Breast epithelium (tissue), 4 donors: ENCODE measurements around the gene LIM2. TPM values are rescaled to one million over a fixed set of nuclear protein-coding genes. Genes with fewer than 3 reads are reported as not detected.
A peak's percentile ranks its signal among the peaks of the same experiment; 100 is the strongest.

ENCODE experiments used
- DNase-seq, 2 donors: peaks; one replicate each; pipeline ENCODE4 v3.0.0-alpha.2; 2019; ENCODE audit warnings: low spot score in 2 of 2
- H3K27ac ChIP-seq, 2 donors: fragments of 200-600 bp; sonication (generic) in 1 of 2; one replicate each; pipeline ENCODE4 v1.5.1; 2016 to 2019; ENCODE audit warnings: mild to moderate bottlenecking in 1 of 2
- H3K27me3 ChIP-seq, 2 donors: fragments of 200-600 bp; sonication (generic) in 1 of 2; one replicate each; pipeline versions ENCODE4 v1.5.1 to v1.6.0; 2017 to 2019; ENCODE audit warnings: control low read depth in 1 of 2, mild to moderate bottlenecking in 1 of 2
- H3K36me3 ChIP-seq: fragments of 200-600 bp; one replicate; pipeline ENCODE4 v1.5.1; 2019
- H3K4me1 ChIP-seq, 2 donors: fragments of 200-600 bp; sonication (generic); one replicate each; pipeline ENCODE4 v1.5.1; 2016 to 2019; ENCODE audit warnings: control low read depth in 1 of 2
- H3K4me3 ChIP-seq, 3 donors: fragments of 200-600 bp; sonication (generic); 1 replicate in 2 of 3; 2 replicates in 1 of 3; pipeline ENCODE4 v1.5.1; 2016 to 2019; ENCODE audit warnings: mild to moderate bottlenecking in 3 of 3, moderate library complexity in 2 of 3
- H3K9me3 ChIP-seq, 2 donors: fragments of 200-600 bp; sonication (generic) in 1 of 2; one replicate each; pipeline ENCODE4 v1.5.1; 2016 to 2019; ENCODE audit warnings: control low read depth in 1 of 2
- POLR2A ChIP-seq: fragments of 450-650 bp; IDR thresholded peaks from one replicate; pipeline ENCODE4 v1.6.1; 2016; ENCODE audit warnings: antibody characterized with exemption, mild to moderate bottlenecking, moderate library complexity
- POLR2AphosphoS5 ChIP-seq, 3 donors: sonication (generic); formaldehyde crosslinking; IDR thresholded peaks; one replicate each; pipeline ENCODE4 v1.6.1; 2017; ENCODE audit warnings: antibody characterized with exemption in 3 of 3
- intact Hi-C: fragments of 100-400 bp; cut with DNase I; formaldehyde crosslinking; loops from one replicate; pipeline ENCODE4 v1.15.1; 2023; ENCODE audit warnings: low total_unique reads
- total RNA-seq, 3 donors: library from RNA; depleted of rRNA; stranded (reverse); fragments of >200 nt; gene quantifications; one replicate each; pipeline ENCODE4 v1.1.0, GENCODE V29; 2016
- TF ChIP-seq, protein P1 (sequence below), 3 donors: fragments of 450-650 bp; IDR thresholded peaks; one replicate each; pipeline ENCODE4 v1.5.1; 2016 to 2017; ENCODE audit warnings: antibody characterized with exemption in 3 of 3, mild to moderate bottlenecking in 3 of 3, moderate library complexity in 3 of 3

The LIM2 gene
- total RNA-seq, 3 donors from 2014 or later = not detected

DNA sequence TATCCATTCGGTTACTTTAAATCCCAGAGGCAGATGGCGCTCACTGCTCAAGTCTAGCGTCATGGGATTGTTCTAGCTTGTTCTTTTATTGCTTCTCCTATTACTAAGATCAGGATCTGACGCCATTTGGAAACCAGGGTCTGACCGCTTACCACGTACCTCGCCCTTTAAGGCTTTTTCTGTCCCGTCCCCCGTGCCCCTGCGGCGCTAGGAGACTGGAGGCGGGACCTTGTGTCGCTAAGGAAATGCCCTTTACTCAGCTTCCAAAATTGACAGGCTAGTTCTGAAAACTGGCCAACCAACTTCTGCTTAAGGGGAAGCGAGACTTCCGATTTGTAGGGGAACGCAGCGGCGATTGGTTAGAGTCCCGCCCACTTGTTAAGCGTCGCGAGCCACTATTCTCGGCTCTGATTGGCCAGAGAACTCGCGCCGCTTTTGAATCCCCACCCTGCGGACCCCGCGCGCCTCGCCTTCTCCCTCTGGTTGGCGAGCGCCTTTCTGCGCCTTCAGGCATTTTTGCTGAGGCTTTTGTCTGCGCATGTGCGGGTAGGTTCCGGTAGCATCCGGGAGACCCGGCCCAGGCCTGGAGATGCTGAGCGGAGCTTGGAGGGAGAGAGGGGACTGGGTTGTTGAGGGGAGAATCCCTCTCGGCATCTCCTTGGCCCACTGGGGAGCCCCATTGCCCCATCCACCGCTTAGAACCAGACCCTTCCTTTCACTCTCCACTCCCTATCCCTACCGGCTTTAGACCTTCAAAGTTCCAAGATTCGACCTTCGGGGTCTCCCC, 6.5 kb upstream of the LIM2 start:
- no peaks in the 10 kb centered on the region for H3K36me3 ChIP-seq
- TF ChIP-seq POLR2A = no peak
- TF ChIP-seq POLR2AphosphoS5 (IDR thresholded peaks at IDR 0.05) = peak; percentile 19 to 25 (median 23)
- no peaks in the 10 kb centered on the region for H3K27me3 ChIP-seq
- H3K9me3 ChIP-seq = no peaks in the 10 kb centered on the region
- intact Hi-C loops = no loop called here
- no peaks in the 10 kb centered on the region for H3K4me1 ChIP-seq
- peak overlapping the region; percentile 79 to 86 for H3K27ac ChIP-seq
- H3K4me3 ChIP-seq = peak overlapping the region; percentile 26 to 67 (median 49)
- DNase-seq = peak; percentile 87 to 94

DNA sequence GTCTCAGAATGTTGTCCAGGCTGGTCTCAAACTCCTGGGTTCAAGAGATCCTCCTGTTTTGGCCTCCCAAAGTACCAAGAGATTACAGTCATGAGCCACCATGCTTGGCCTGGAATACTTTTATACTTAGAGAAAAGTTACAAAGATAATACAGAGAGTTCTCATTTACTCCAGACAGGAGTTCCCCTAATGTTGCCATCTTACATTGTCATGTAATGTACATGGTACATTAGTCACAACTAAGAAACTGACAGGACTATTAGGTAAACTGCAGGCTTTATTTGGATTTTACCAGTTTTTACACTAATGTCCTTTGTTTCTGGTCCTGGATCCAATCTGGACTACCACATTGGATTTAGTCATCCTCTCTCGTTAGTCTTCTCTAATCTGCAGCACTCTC, 4.9 kb upstream of the LIM2 start:
- H3K27me3 ChIP-seq = no peaks in the 10 kb centered on the region

DNA sequence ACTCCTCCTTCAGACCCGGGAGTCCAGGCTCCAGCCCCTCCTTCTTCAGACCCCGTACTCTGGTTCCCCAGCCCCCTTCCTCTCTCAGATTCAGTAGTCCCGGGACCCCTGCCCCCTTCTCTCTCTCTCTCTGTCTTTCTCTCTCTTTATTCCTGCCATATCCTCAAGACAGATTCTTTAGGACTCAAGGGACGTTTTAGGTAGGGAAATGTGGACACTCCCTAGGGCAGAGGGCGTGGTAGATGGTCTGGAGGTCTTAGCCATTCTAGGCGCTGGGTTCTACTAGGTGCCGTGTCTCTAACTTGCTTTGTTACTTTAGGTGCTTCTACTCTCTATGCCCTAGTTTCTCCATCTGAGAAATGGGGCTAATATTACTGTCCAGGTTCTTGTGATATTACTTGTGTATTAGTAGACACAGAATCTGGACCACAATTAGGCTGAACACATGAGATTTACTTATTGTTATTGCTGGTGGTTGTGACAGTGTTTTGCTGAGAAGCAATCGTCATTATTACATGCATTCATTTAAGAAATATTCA, 3.4 kb upstream of the LIM2 start:
- TF ChIP-seq POLR2A (no peak), POLR2AphosphoS5 (IDR thresholded peaks at IDR 0.05) (no peak)
- TF ChIP-seq, protein P1, sequence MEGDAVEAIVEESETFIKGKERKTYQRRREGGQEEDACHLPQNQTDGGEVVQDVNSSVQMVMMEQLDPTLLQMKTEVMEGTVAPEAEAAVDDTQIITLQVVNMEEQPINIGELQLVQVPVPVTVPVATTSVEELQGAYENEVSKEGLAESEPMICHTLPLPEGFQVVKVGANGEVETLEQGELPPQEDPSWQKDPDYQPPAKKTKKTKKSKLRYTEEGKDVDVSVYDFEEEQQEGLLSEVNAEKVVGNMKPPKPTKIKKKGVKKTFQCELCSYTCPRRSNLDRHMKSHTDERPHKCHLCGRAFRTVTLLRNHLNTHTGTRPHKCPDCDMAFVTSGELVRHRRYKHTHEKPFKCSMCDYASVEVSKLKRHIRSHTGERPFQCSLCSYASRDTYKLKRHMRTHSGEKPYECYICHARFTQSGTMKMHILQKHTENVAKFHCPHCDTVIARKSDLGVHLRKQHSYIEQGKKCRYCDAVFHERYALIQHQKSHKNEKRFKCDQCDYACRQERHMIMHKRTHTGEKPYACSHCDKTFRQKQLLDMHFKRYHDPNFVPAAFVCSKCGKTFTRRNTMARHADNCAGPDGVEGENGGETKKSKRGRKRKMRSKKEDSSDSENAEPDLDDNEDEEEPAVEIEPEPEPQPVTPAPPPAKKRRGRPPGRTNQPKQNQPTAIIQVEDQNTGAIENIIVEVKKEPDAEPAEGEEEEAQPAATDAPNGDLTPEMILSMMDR (IDR thresholded peaks at IDR 0.05) = no peak
- Histone ChIP-seq H3K36me3 (no peaks in the 10 kb centered on the region), H3K27ac (no peak overlapping the region), H3K9me3 (no peaks in the 10 kb centered on the region), H3K27me3 (no peaks in the 10 kb centered on the region), H3K4me3 (no peak overlapping the region), H3K4me1 (no peaks in the 10 kb centered on the region)
- DNase-seq = no peak
- intact Hi-C loops = loop anchor here (2.0 kb wide), 1 partner anchor 46 kb away; no protein-coding TSS in a partner anchor

More for the DNA sequence above, 4.9 kb upstream of the LIM2 start:
- Histone ChIP-seq H3K4me1 (no peaks in the 10 kb centered on the region), H3K4me3 (no peak overlapping the region), H3K27ac (no peak overlapping the region), H3K9me3 (no peaks in the 10 kb centered on the region), H3K36me3 (no peaks in the 10 kb centered on the region)
- no peak for DNase-seq
- TF ChIP-seq POLR2AphosphoS5 (IDR thresholded peaks at IDR 0.05) (no peak), POLR2A (no peak)
- TF ChIP-seq, protein P1 (IDR thresholded peaks at IDR 0.05) = no peak
- intact Hi-C loops = no loop called here

DNA sequence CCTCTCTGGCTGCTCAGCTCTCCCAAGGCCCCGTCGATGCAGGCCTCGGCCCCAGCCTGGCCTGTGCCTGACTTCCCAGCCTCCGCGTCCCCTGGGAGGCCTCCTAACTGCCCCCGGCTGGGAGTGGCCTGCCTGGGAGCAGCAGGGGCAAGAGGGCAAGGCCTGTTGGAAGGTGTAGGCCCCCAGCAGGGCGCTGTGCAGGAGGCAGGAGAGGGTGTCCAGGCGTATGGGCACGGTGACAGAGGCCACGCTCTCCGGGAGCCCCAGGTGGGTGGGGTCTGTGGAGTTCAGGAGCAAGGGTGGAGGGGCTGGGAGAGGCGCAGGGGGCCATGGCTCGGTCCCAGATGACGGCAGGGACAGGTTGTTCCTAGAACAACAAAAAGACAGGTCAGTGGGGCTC, 1.4 kb upstream of the LIM2 start:
- Histone ChIP-seq H3K4me1 (no peaks in the 10 kb centered on the region), H3K27ac (no peak overlapping the region), H3K9me3 (no peaks in the 10 kb centered on the region), H3K36me3 (no peaks in the 10 kb centered on the region), H3K27me3 (no peaks in the 10 kb centered on the region), H3K4me3 (no peak overlapping the region)
- TF ChIP-seq POLR2AphosphoS5 (IDR thresholded peaks at IDR 0.05) (no peak), POLR2A (no peak)
- TF ChIP-seq, protein P1 (IDR thresholded peaks at IDR 0.05) = no peak
- no peak for DNase-seq
- intact Hi-C loops = no loop called here

DNA sequence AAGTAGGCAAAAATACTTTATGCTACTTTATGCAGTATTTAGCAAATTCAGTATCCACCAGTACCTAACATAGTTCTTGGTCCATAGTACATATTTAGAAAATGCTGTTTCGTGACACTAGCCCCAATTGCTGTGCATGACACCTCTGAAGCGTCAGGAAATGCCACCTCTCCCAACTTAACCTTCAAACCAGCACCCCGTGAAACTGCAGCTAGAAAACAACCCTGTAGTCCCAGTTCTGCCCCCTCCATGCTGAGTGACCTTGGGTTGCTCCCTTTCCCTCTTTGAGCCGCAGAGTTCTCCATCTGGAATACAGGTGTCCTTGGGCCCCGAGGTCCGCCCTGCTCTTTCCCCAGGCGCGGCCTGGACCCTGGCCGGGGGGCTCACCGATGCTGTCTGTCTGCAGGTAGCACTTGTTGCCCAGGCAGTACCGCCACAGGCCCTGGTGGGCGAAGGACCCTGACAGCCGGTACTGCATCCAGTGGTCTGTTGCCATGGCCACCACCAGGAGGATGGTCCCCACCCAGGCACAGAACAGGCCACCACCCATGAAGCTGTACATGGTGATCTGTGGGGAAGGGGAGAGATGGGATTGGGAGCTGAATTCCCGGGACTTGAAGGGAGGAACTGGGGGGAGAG, 773 bp downstream of the LIM2 start:
- TF ChIP-seq POLR2A (no peak), POLR2AphosphoS5 (IDR thresholded peaks at IDR 0.05) (no peak)
- TF ChIP-seq, protein P1 (IDR thresholded peaks at IDR 0.05) = no peak
- no peaks in the 10 kb centered on the region for H3K4me1 ChIP-seq
- intact Hi-C loops = no loop called here
- no peaks in the 10 kb centered on the region for H3K9me3 ChIP-seq
- no peaks in the 10 kb centered on the region for H3K36me3 ChIP-seq
- no peaks in the 10 kb centered on the region for H3K27me3 ChIP-seq
- no peak for DNase-seq
- H3K4me3 ChIP-seq = no peak overlapping the region
- H3K27ac ChIP-seq = no peak overlapping the region
